HepG2 (cell line): Measurements from ENCODE around the gene GNG7.

Source experiments
- CC2D1A ChIP-seq: sonication (generic); formaldehyde crosslinking; IDR thresholded peaks from 2 replicates; pipeline ENCODE4 v1.8.1; 2023; ENCODE audit warnings: mild to moderate bottlenecking, missing genetic modification reagents
- FUBP1 ChIP-seq: sonication (generic); formaldehyde crosslinking; IDR thresholded peaks from 2 replicates; pipeline ENCODE4 v1.5.1; 2020; ENCODE audit warnings: missing genetic modification reagents, mild to moderate bottlenecking, borderline replicate concordance
- MEIS2 ChIP-seq: sonication (generic); formaldehyde crosslinking; IDR thresholded peaks from 2 replicates; pipeline ENCODE4 v1.9.0; 2021; ENCODE audit warnings: mild to moderate bottlenecking, missing genetic modification reagents
- NCOR1 ChIP-seq: fragments of 200-600 bp; sonication (generic); IDR thresholded peaks from 2 replicates; pipeline ENCODE4 v1.7.0; 2017; ENCODE audit warnings: antibody characterized with exemption, low read length, borderline replicate concordance
- PHF8 ChIP-seq: sonication (generic); formaldehyde crosslinking; IDR thresholded peaks from 2 replicates; pipeline ENCODE4 v1.5.0; 2020; ENCODE audit warnings: missing genetic modification reagents
- POLR2A ChIP-seq, 2 experiments: IDR thresholded peaks; 2 replicates each; pipeline ENCODE4 v1.6.1; 2011; ENCODE audit warnings: low read depth in 2 of 2, low read length in 2 of 2, mild to moderate bottlenecking in 1 of 2, moderate library complexity in 1 of 2; ENCODE audit not compliant: insufficient read depth in 1 of 2
- TAF1 ChIP-seq: sonication (generic); formaldehyde crosslinking; IDR thresholded peaks from 2 replicates; pipeline ENCODE4 v1.4.0; 2020; ENCODE audit warnings: missing genetic modification reagents
- YY1 ChIP-seq: IDR thresholded peaks from 2 replicates; pipeline ENCODE4 v1.6.1; 2011; ENCODE audit warnings: low read length, low read depth, moderate library complexity, mild to moderate bottlenecking; ENCODE audit not compliant: insufficient read depth, insufficient replicate concordance
- ZBTB33 ChIP-seq: sonication (generic); formaldehyde crosslinking; IDR thresholded peaks from 2 replicates; pipeline ENCODE4 v1.4.0; 2020; ENCODE audit warnings: missing genetic modification reagents
- ZNF431 ChIP-seq: sonication (generic); formaldehyde crosslinking; IDR thresholded peaks from 2 replicates; pipeline ENCODE4 v1.9.0; 2022; ENCODE audit warnings: missing genetic modification reagents, low read depth, mild to moderate bottlenecking, borderline replicate concordance
- ZNF451 ChIP-seq: sonication (generic); formaldehyde crosslinking; IDR thresholded peaks from 2 replicates; pipeline ENCODE4 v1.5.0; 2020; ENCODE audit warnings: mild to moderate bottlenecking, missing genetic modification reagents
- ZNF605 ChIP-seq: sonication (generic); formaldehyde crosslinking; IDR thresholded peaks from 2 replicates; pipeline ENCODE4 v1.8.0; 2022; ENCODE audit warnings: mild to moderate bottlenecking, missing genetic modification reagents

GRCh38 chr19:2732883-2733282 lies 30.4 kb upstream of the GNG7 start:
- TF ChIP-seq CC2D1A (CRISPR knock-in tag) (no peak), MEIS2 (CRISPR knock-in tag) (no peak), PHF8 (CRISPR knock-in tag) (no peak), ZNF431 (no peak), ZNF605 (CRISPR knock-in tag) (no peak), TAF1 (CRISPR knock-in tag) (no peak), YY1 (no peak), ZBTB33 (CRISPR knock-in tag) (no peak), NCOR1 (no peak), ZNF451 (CRISPR knock-in tag) (no peak), POLR2A (IDR thresholded peaks at IDR 0.05; ENCODE audit: insufficient read depth in 1 of 2, low read depth in 2 of 2, low read length in 2 of 2) (no peak), FUBP1 (CRISPR knock-in tag) (no peak)
